ENCODE measurements around the gene LCN2. TPM values are rescaled to one million over a fixed set of nuclear protein-coding genes. Genes with fewer than 3 reads are reported as not detected.
A peak's percentile ranks its signal among the peaks of the same experiment; 100 is the strongest.

The LCN2 gene
- total RNA-seq, 3 donors from 2014 or later (not counting 1 experiment from before 2014, with no cell fraction given) = 0.82 to 0.99 TPM; not detected in 1

DNA sequence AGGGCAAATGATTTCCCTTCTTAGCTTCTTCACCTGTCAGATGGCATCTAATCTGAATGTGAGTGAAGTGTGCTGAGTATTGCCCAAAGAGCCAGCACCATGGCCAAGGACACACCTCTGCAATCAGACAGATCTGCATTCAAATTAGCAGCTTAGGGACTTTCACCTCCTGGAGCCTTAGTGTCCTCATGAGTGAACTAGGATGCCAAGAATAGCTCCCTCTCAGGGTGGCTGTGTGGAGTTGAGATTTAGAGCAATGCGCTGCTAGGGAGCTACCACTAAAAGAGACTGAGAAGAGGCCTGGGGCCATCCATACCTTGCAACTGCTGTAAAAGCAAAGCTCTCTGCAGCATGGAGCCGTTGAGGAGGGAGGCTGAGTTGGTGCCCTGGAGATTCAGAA, 40.8 kb downstream of the LCN2 start:
- intact Hi-C loops (cut with micrococcal nuclease) = loop anchor here (10.0 kb wide), 1 partner anchor 135 kb away; the partner anchor contains the start of genes COQ4 and TRUB2
- no peaks in the 10 kb centered on the region for H3K36me3 Mint-ChIP-seq

DNA sequence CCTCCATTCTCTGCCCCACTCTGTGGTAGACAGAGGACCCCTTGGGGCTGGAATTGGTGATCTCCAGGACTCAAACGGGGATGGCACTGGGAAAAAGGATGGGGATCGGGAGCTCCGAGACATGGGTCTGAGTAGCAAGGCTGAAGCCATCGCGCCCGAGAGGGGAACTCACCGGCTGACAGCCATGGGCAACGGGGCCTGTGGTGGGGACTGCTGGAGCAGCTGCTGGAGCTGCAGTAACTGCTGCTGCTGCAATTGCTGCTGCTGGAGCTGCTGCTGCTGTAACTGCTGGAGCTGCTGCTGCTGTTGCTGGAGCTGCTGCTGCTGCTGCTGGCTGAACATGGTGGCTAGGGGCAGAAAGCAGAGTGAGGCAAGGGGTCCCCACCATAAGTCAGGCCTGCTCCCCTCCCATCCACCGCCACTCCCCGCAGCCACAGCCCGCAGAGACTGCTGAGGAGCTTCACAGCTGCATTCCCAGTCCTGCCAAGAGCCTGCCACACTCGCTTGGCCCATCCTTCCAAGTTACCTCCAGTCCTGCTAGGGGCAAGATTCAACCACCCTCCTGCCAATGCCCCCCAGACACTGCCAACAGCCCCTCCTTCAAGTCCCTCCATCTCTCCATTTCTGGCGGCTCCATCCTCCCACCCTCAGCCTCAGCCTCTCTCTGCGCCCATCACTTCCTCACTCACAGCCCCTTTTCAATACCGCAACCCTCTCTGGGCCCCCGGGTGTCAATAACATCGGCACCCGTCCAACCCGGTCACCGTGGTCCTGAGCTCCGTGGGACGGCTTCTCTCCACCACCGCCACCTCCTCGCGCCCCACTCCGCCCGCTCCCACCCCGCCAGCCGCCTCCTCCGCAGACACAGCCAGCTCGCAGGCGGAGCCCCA, 41.5 kb downstream of the LCN2 start:
- intact Hi-C loops (cut with micrococcal nuclease) = loop anchor here (1.0 to 10.0 kb wide), 2 partner anchors 13 to 134 kb away; partner anchors contain the start of genes COQ4, DNM1 and TRUB2
- peak overlapping the region; percentile 63 for H3K27ac ChIP-seq (ENCODE audit: low read length)
- Mint-ChIP-seq H3K4me3 (peak overlapping the region; percentile 96), H3K9me3 (no peaks in the 10 kb centered on the region), H3K27ac (peak overlapping the region; percentile 82 to 90), H3K36me3 (no peaks in the 10 kb centered on the region), H3K4me1 (peaks cover 15 to 34% of the 10 kb centered on the region in 2 donors), H3K27me3 (ENCODE audit: low read depth in 2 of 2) (no peaks in the 10 kb centered on the region)
- H3K27me3 ChIP-seq (ENCODE audit: control insufficient read depth, insufficient read depth, low read length) = no peaks in the 10 kb centered on the region
- TF ChIP-seq, protein P1, sequence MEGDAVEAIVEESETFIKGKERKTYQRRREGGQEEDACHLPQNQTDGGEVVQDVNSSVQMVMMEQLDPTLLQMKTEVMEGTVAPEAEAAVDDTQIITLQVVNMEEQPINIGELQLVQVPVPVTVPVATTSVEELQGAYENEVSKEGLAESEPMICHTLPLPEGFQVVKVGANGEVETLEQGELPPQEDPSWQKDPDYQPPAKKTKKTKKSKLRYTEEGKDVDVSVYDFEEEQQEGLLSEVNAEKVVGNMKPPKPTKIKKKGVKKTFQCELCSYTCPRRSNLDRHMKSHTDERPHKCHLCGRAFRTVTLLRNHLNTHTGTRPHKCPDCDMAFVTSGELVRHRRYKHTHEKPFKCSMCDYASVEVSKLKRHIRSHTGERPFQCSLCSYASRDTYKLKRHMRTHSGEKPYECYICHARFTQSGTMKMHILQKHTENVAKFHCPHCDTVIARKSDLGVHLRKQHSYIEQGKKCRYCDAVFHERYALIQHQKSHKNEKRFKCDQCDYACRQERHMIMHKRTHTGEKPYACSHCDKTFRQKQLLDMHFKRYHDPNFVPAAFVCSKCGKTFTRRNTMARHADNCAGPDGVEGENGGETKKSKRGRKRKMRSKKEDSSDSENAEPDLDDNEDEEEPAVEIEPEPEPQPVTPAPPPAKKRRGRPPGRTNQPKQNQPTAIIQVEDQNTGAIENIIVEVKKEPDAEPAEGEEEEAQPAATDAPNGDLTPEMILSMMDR (IDR thresholded peaks at IDR 0.05) = no peak
- H3K4me1 ChIP-seq (ENCODE audit: control insufficient read depth, insufficient read depth, low read length) = peaks cover 24% of the 10 kb centered on the region
- peak; percentile 44 to 63 (median 55) for ATAC-seq
- H3K36me3 ChIP-seq (ENCODE audit: control insufficient read depth, insufficient read depth, low read length) = peaks cover 14% of the 10 kb centered on the region
- no peaks in the 10 kb centered on the region for H3K9me3 ChIP-seq (ENCODE audit: control insufficient read depth, insufficient read depth, low read length)
- WGBS (ENCODE audit: insufficient coverage) = 22% methylated on average over 32 of the region's 32 CpGs
- no peak for DNase-seq
- H3K4me3 ChIP-seq (ENCODE audit: low read length) = peak overlapping the region; percentile 78

More for the DNA sequence above, 40.8 kb downstream of the LCN2 start:
- Mint-ChIP-seq H3K9me3 (no peaks in the 10 kb centered on the region), H3K27me3 (ENCODE audit: low read depth in 2 of 2) (no peaks in the 10 kb centered on the region), H3K27ac (peak overlapping the region; percentile 32 to 83), H3K4me3 (peak overlapping the region; percentile 84), H3K4me1 (peaks cover 15 to 34% of the 10 kb centered on the region in 2 donors)
- H3K36me3 ChIP-seq (ENCODE audit: control insufficient read depth, insufficient read depth, low read length) = peaks cover 22% of the 10 kb centered on the region
- ATAC-seq (no peak), DNase-seq (no peak)
- H3K9me3 ChIP-seq (ENCODE audit: control insufficient read depth, insufficient read depth, low read length) = no peaks in the 10 kb centered on the region
- H3K4me1 ChIP-seq (ENCODE audit: control insufficient read depth, insufficient read depth, low read length) = peaks cover 24% of the 10 kb centered on the region
- TF ChIP-seq, protein P1 (IDR thresholded peaks at IDR 0.05) = no peak
- WGBS (ENCODE audit: insufficient coverage) = 91% methylated on average over 2 of the region's 2 CpGs
- no peaks in the 10 kb centered on the region for H3K27me3 ChIP-seq (ENCODE audit: control insufficient read depth, insufficient read depth, low read length)
- H3K27ac ChIP-seq (ENCODE audit: low read length) = no peak overlapping the region
- H3K4me3 ChIP-seq (ENCODE audit: low read length) = no peak overlapping the region

- no peaks in the 10 kb centered on the region for H3K9me3 Mint-ChIP-seq
- no peaks in the 10 kb centered on the region for H3K27me3 Mint-ChIP-seq (ENCODE audit: low read depth in 2 of 2)
- Histone ChIP-seq H3K36me3 (ENCODE audit: control insufficient read depth, insufficient read depth, low read length) (peaks cover 10% of the 10 kb centered on the region), H3K9me3 (ENCODE audit: control insufficient read depth, insufficient read depth, low read length) (no peaks in the 10 kb centered on the region), H3K4me3 (ENCODE audit: low read length) (peak within 1 kb of the TSS; percentile 83), H3K27ac (ENCODE audit: low read length) (peak within 1 kb of the TSS; percentile 63), H3K4me1 (ENCODE audit: control insufficient read depth, insufficient read depth, low read length) (peaks cover 24% of the 10 kb centered on the region), H3K27me3 (ENCODE audit: control insufficient read depth, insufficient read depth, low read length) (no peaks in the 10 kb centered on the region)
- under 1% methylated on average over 71 of the region's 71 CpGs for WGBS (ENCODE audit: insufficient coverage)
- TF ChIP-seq, protein P1 (IDR thresholded peaks at IDR 0.05) = peak; percentile 73
- intact Hi-C loops (cut with micrococcal nuclease) = loop anchor here (1.0 to 10.0 kb wide), 2 partner anchors 12 to 133 kb away; partner anchors contain the start of genes COQ4, DNM1 and TRUB2
- DNase-seq (peak; percentile 77 to 86), ATAC-seq (peak; percentile 85 to 96 (median 92))
- peak within 1 kb of the TSS; percentile 96 for H3K4me3 Mint-ChIP-seq
- H3K4me1 Mint-ChIP-seq = peaks cover 13 to 30% of the 10 kb centered on the region in 2 donors
- peak within 1 kb of the TSS; percentile 82 to 90 for H3K27ac Mint-ChIP-seq
- H3K36me3 Mint-ChIP-seq = no peaks in the 10 kb centered on the region
These were observed 42.3 kb downstream of the LCN2 start, which contains the start of gene CIZ1 for GRCh38 chr9:128191406-128192046. Gene CIZ1 (minus strand): TSS chr9:128191572. CDS start chr9:128190857, 715 bp downstream.

Measured in natural killer cell (primary cell).